ENCODE data around the gene RAD51.

RAD51 gene

DNA sequence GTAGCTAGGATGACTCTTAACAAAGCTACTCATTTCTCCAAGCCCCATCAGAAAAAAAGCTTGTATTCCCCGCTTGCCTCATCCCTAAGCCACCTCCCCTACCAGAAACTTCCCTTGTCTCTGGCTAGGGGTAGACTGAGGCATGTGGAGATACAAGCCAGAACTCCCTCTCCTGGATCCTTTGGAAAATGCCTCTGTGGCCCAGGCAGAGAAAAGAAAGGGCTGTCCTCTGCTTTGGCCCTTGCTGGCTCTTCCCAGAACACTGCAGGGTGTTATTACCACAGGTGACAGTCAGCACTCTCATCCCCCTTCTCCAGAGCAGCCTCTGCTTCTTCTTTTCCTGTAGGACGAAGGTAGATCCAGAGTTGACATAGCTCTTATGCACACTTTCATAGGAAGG lies 44.9 kb downstream of the RAD51 start:
- Histone ChIP-seq H3K4me3 (no peak overlapping the region), H3K27ac (no peak overlapping the region)
- TF ChIP-seq, protein P1, sequence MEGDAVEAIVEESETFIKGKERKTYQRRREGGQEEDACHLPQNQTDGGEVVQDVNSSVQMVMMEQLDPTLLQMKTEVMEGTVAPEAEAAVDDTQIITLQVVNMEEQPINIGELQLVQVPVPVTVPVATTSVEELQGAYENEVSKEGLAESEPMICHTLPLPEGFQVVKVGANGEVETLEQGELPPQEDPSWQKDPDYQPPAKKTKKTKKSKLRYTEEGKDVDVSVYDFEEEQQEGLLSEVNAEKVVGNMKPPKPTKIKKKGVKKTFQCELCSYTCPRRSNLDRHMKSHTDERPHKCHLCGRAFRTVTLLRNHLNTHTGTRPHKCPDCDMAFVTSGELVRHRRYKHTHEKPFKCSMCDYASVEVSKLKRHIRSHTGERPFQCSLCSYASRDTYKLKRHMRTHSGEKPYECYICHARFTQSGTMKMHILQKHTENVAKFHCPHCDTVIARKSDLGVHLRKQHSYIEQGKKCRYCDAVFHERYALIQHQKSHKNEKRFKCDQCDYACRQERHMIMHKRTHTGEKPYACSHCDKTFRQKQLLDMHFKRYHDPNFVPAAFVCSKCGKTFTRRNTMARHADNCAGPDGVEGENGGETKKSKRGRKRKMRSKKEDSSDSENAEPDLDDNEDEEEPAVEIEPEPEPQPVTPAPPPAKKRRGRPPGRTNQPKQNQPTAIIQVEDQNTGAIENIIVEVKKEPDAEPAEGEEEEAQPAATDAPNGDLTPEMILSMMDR (IDR thresholded peaks at IDR 0.05) = no peak
- no peak for DNase-seq (ENCODE audit: low spot score)

DNA sequence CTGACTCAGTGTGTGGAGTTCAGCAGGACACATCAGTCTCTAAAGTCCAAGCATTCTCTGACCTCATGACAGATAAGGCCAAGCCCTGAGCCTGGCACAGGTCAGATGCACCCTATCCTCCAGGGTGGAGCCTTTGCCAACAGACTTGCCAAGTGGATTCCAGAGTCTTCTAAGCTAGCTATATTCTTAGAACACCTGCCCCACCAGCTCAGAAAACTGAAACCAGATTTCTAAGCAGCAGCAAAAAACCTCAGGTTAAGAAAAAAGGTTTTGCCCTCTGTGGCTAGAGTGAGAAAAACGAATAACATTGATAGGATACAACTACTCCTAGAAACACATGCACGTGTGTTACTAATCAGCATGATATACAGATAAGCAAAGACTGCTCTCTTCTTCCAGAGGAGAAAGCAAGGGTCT lies 48.5 kb downstream of the RAD51 start:
- Histone ChIP-seq H3K27ac (no peak overlapping the region), H3K4me3 (no peak overlapping the region)
- no peak for DNase-seq (ENCODE audit: low spot score)
- TF ChIP-seq, protein P1 (IDR thresholded peaks at IDR 0.05) = no peak

DNA sequence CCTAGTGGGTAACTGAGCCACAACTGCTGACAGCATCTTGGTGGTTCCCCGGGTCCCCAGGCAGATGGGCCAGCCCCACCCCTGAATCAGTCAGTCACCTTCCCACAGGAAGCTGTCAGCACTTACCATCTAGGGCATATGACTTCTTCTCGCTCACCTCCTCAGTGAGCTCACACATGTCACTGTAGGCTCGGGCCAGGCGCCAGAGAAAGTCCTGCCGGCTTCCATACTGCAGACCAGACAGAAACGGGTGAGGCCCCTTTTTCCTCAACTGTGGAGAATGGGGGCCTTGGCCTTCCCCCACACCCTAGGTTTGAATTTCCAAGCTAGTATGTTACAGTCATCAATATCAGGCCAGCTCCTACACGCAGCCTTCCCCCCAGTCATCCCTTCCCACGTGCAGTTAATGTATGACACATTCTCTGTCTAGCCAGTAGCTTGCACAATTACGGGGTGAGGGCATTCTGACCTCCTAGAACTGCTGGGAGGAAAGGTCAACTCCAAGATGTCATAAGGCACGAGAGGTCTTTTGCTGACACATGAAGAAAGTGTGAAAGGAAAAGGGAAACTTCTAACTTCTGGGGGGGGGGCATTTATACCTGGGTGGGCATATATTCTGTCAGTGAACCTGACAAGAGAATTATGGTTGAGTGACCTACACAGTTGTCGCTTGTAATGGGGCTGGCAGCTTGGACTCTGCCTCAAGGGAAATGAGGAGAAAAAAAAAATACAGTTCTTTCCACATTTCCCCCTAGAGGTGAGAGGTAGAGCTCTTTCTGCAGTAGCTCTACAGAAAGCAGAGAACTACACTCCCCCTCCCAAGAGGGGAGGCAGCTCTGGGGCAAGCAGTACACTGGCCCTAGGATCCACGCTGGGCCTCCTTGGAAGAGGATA lies 49.2 kb downstream of the RAD51 start:
- DNase-seq (ENCODE audit: low spot score) = no peak
- no peak overlapping the region for H3K27ac ChIP-seq
- TF ChIP-seq, protein P1 (IDR thresholded peaks at IDR 0.05) = no peak

DNA sequence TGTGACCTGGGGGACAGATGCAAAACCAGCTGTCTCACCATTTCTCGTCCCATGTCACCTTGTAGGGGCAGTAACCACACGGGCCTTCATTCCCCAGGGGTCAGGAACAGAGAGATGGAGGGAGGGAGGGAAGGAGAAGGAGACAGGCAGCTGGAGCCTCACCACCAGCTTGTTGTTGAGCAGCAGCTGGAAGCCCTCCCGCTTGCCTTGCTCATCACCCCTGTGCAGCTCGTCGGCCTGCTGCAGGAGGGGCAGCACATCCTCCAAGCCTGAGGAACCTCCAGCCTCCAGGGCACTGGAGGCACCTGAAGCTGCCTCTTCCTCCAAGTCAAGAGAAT lies 49.8 kb downstream of the RAD51 start:
- Histone ChIP-seq H3K4me3 (no peak overlapping the region), H3K27ac (no peak overlapping the region)
- no peak for DNase-seq (ENCODE audit: low spot score)
- TF ChIP-seq, protein P1 (IDR thresholded peaks at IDR 0.05) = no peak

More for the DNA sequence above, 49.2 kb downstream of the RAD51 start:
- no peak overlapping the region for H3K4me3 ChIP-seq

DNA sequence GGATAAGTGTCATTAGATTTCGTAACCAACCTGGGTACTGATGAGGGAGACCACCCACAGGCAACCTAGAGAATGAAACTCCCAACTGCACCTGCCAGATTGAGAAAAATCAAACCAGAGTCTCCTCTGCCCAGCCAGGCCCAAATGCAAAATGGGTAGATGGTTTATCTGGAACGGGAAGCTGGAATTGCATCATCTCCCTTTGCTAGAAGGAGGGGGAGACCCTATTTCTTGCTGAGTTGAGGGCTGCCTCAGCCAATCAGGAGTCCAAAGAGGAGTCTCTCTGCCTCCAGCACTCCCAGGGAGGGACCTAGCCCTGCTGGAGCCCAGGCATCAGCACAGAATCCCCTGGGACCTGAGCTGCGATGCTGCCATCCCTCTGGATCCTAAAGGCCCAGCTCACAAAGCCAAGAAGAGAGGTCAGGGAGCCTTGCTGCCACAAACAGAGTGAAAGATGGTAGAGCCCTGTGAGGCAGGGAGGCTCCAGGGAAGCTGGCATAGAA lies 52.0 kb downstream of the RAD51 start:
- Histone ChIP-seq H3K4me3 (no peak overlapping the region), H3K27ac (no peak overlapping the region)
- TF ChIP-seq, protein P1 (IDR thresholded peaks at IDR 0.05) = no peak
- DNase-seq (ENCODE audit: low spot score) = no peak

DNA sequence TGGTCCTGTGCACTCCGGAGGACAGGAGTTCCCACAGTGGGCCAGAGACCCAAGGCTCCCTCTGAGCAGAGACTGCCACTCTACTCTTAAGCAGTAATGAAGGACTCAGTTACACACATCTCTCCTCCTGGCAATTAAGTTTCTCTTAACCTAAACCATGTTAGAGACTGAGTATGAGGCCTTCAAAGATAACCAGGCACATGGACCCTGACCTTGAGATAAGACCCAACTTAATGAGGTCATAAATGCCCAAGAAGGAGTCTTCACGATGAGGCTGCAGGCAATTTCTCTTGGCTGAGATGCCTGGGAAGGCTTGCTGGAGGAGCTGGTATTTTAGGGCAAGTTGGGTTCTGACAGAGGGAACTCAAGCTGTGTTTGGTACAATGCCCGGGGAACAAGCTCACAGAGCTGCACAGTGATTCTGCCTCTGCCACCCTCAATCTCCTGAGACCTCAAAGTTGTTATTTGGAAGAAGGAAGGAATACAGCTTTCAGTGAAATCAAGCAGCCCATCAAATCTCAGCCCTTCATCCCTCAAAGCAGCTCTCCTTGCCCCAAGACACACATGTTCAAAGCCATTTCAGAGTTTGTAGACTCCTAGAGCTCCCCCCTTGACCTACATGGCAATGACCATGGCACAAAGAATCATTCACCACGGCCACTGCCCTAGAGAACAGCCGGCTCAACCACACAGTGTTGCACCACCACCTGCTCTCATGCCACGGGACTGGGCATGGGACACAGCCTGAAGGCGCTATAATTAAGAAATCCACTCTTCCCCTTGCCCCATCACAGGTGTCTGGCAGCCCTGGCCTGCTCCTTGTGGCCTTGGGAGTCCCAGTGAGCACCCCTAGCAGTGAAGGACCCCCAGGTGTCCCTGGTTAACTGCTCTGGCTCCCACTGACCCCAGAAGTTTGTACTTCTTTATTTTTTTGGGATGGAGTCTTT lies 53.0 kb downstream of the RAD51 start:
- TF ChIP-seq, protein P1 (IDR thresholded peaks at IDR 0.05) = no peak
- Histone ChIP-seq H3K4me3 (no peak overlapping the region), H3K27ac (no peak overlapping the region)
- no peak for DNase-seq (ENCODE audit: low spot score)

Measured in coronary artery (tissue), 2 donors.